Adipose tissue (tissue), 3 donors: ENCODE results near the gene PMM1. TPM values are rescaled to one million over a fixed set of nuclear protein-coding genes. Genes with fewer than 3 reads are reported as not detected.

ENCODE experiments used
- H3K27ac ChIP-seq: one replicate; pipeline ENCODE4 v1.5.1; 2013; ENCODE audit warnings: low read depth, low read length
- WGBS, 3 donors: extraction: QIAGEN DNeasy Blood & Tissue Kit; methylation state at CpG; one replicate each; pipeline ENCODE4 v1.1.7; 2013; 5-methylcytosine and 5-hydroxymethylcytosine counted together
- polyA plus RNA-seq, 3 donors: library from polyadenylated mRNA; stranded (reverse); fragments of 200-250 nt; gene quantifications; one replicate each; pipeline ENCODE4 v1.2.3, GENCODE V29; 2013
- donor health status: healthy with polysubstance abuse.
- donor health status: Bipolar disorder and iron deficiency.
- donor health status: healthy.

PMM1 gene
- polyA plus RNA-seq, 3 donors: 41.9 to 171 (median 68.4) TPM

DNA sequence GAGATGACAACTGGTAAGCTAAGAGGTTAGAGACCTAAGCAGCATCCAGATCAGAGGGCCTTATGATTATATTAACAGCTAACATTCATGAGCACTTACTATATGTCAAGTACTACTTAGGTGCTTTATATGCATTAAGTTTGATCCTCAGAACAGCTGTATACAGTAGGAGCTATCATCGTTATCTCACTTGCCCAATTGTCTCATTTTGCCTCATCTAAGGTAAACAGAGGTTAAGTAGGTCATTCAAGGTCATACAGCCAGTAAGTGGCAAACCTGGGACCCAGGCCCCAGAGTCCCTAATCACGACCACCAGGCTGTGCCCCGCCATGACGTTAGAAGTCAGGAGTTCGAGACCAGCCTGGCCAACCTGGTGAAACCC lies 40.8 kb downstream of the PMM1 start:
- no peak overlapping the region for H3K27ac ChIP-seq
- 80 to 93% (median 90%) methylated on average over 5 of the region's 5 CpGs for WGBS, 3 donors

DNA sequence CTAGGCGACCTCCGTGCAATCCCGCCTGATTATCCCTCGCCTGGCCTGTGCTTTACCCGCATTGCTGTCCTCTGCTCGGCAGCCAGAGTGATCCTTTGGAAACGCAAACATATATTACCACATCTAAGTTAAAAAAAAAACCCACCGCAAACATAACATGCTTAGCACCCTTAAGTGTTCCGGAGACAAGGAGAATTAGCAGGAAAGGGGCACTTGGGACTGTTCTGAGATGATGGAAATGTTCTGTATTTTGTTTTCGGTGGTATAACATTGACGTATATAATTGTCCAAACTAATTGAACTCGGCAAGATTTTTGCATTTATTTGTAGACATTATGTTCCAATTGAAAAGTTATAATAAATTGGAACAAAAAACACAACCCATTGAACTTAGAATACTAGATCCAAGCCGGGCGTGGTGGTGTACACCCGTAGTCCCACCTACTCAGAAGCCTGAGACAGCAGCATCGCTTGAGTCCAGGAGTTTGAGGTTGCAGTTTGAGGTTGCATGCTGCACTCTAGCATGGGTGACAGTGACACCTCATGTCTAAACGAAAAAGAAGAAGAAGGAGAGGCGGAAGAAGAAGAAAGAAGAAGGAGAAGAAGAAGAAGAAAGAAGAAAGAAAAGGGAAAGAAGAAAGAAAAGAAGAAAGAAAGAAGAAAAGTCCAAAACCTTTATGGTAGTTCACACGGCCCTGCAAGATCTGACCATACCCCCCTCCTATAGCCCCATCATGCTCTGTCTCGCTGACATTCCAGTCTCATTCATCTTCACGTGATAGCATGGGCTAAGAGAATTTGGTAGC lies 44.8 kb downstream of the PMM1 start:
- 18 to 25% (median 23%) methylated on average over 21 of the region's 21 CpGs for WGBS, 3 donors
- no peak overlapping the region for H3K27ac ChIP-seq

DNA sequence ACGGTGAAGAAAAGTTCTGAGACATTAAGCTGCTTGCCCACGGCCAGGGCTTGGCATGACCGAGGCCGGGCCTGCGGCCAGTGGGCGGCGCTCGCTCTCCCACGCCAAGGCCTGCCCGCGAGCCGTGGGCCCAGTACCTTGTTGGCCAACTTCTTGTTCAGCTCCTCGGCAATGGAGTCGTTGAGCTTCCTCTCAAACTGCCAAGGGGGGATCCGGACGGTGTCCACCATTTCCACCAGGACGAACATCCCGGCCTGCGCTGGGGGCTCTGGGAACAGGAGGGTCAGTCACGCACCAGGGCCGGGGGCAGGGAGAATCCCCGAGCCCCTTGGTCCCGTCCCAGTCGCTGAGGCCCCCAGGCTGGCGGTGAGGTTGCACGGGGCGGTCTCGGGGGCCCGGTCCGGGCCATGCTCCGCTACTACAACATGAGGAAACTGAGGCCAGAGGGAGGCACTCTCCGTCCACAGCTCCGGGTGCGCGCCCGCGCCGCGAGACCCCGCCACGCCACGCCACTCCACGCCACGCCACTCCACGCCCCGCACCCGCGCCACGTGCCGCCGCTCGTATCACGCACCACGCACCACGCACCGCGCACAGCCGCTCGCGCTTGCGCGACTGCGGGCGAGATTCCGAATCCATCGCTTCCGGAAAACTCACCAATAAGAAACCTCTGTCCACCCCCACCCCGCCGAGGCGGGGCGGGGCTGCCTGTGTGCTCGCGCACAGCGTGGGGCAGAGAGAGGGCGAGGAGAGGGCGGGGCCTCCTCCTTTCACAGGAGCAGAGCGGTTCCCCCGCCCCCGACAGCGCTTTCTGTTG lies 45.6 kb downstream of the PMM1 start, which contains the start of gene POLR3H:
TSS of gene POLR3H (minus strand) at position 617 of the 817 bp plus-strand sequence. CDS start at position 248, 369 bp downstream.
- WGBS, 3 donors: 0 to 1% (median 0%) methylated on average over 71 to 80 of the region's 80 CpGs
- H3K27ac ChIP-seq: peak within 1 kb of the TSS; percentile 42

DNA sequence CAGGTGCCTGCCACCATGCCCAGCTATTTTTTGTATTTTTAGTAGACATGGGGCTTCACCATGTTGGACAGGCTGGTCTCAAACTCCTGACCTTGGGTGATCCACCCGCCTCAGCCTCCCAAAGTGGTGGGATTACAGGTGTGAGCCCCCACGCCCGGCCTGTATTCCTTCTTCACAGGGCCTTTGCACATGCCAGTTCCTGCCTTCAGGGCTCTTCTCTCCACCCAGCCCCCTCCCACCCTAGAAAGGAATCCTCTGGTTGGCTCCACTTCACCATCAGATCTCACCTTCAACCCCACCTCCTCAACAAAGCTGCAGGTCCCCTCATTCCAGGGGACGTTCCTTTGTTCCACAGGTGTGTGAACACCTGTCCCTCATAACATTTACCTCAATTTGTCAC lies 47.4 kb downstream of the PMM1 start:
- no peak overlapping the region for H3K27ac ChIP-seq
- 86 to 98% (median 97%) methylated on average over 4 of the region's 4 CpGs for WGBS, 3 donors

DNA sequence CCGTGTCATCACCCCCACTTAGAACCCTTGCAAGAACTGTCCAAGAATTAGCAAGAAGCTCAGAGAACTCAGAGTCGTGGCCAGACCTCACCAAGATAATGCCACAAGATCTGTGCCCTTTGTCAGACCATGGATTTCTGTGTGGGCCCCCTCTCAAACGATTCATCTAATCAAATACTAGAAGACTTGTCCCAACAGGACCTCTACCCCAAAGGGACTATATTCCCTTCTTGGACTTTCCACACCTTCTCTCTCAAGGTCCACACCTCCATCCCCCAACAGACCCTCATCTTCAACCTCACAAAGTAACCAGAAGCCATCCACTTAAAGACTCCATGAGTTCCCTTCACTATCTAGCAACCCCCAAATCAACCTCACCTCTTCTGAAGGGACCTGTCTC lies 48.2 kb downstream of the PMM1 start:
- WGBS, 3 donors: 62 to 72% (median 68%) methylated on average over 3 of the region's 3 CpGs
- no peak overlapping the region for H3K27ac ChIP-seq

DNA sequence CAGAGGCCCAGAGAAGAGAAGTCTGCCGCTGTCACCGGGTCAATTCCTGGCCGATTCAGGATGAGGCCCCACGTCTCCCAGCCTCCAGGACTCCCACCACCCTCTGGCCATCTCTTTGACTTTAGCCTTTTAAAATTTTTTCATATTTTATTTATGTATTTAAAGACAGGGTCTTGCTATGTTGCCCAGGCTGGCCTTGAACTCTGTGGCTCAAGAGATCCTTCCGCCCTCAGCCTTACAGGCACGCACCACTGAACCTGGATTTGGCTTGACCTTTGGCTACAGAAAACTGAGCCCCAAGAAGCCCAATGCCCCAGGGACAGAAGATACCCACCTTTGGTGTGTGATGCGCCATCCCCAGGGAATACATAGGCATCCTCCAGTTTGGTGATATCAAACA lies 49.3 kb downstream of the PMM1 start:
- 90 to 97% (median 95%) methylated on average over 7 of the region's 7 CpGs for WGBS, 3 donors
- no peak overlapping the region for H3K27ac ChIP-seq

DNA sequence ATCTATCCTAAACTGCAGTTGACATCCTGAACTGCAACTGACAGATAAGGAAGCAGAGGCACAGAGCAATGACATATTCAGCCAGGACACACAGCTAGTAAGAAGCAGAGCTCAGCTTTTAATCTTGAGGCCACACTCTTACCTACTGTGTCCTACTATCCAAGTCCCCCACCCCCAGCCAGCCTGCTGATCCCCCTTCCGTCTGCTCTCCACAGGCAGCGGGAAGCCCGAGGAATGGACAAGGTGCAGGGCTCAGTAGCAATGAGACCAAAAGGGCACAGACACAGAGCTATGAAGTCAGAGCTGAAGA lies 49.7 kb downstream of the PMM1 start:
- H3K27ac ChIP-seq: no peak overlapping the region
- 89 to 93% (median 91%) methylated on average over 3 of the region's 3 CpGs for WGBS, 3 donors

DNA sequence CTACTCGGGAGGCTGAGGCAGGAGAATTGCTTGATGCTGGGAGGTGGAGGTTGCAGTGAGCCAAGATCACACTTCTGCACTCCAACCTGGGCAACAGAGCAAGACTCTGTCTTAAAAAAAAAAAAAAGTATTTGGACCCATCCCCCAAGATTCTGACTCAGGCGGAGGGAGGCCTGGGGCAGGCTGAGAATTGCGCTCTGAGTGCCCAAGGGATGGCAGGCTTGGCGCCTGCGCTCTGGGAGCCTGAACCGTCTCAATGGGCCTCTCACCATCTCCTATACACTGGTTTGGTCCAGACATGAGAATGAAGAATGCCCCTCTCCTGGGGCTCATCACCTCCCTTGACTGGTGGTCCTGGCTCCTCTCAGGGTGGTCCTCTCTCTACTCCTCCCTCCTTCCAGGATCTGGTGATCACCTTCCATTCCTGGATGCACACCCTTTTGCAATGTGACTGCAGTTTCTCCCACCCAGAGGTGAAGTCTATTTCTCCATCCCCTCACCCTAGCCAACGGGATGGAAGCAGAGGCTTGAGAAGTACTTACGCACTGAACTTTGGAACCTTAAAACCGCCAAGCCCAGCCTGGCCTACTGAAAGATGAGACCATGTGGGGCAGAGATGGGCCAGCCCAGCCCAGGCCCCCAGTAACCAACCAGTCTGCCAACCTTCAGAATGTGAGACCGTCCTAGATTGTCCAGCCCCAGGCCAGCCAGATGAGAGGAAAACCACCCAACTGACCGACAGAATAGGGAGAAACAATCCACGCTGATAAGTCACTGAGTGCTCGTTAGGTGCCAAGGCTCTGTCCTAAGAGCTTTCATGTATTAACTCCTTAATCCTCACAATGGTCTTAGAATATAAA lies 50.3 kb downstream of the PMM1 start:
- no peak overlapping the region for H3K27ac ChIP-seq
- 67 to 83% (median 75%) methylated on average over 13 of the region's 13 CpGs for WGBS, 3 donors

DNA sequence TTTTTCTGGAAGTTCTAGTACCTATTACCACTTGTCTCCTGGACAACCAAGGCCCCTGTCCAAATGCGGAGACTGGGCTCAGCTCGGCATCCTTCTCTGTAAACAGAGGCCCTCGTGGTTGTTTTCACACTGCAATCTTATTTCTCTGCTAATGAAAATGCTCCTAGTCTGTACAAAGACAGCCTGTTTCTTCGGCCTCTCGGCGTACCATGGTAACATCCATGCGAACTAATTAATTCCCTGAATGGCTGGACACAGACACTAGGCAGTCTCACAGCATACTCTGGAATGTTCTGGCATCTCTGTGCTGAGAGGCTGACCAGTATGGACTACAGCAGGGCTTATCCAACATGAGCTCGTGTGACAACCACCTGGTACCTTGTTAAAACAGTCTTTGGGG lies 51.1 kb downstream of the PMM1 start:
- no peak overlapping the region for H3K27ac ChIP-seq
- WGBS, 3 donors: 91 to 94% (median 93%) methylated on average over 8 of the region's 8 CpGs

DNA sequence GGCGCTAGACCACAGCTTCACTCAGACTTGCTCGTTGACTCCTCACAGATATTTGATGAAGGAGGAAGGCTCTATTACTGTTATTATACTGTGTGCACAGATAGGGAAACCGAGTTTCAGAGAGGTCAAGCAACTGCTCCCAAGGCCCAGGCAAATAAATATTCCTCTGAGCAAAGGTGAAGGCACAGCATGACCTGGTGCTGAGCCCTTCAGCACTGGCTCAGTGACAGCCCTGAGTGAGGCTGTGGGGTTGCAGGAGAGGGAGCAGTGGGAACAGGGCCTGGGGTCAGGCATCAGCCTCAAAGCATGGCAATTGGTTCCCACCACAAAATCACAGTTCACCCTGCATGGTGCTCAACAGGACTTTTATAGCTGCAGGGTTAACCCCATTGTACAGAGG lies 52.4 kb downstream of the PMM1 start:
- WGBS, 3 donors: 86 to 92% (median 89%) methylated on average over 3 of the region's 3 CpGs
- H3K27ac ChIP-seq: no peak overlapping the region

DNA sequence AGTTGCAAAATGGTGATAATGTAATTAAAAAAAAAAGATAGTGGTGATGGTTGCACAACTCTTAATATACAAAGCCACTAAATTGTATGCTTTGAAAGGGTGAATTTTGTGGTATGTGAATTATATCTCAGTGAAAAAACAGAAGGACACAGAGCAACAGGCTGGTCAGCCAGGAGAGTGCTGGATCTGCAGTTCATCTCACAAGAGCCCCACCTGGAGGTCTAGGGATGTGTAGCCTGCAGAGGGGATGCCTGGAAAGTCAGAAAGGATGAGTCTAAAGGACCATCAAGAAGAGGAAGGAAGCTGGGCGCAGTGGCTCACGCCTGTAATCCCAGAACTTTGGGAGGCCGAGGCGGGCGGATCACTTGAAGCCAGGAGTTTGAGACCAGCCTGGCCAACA lies 54.4 kb downstream of the PMM1 start:
- 61 to 92% (median 74%) methylated on average over 5 of the region's 5 CpGs for WGBS, 3 donors
- H3K27ac ChIP-seq: no peak overlapping the region

DNA sequence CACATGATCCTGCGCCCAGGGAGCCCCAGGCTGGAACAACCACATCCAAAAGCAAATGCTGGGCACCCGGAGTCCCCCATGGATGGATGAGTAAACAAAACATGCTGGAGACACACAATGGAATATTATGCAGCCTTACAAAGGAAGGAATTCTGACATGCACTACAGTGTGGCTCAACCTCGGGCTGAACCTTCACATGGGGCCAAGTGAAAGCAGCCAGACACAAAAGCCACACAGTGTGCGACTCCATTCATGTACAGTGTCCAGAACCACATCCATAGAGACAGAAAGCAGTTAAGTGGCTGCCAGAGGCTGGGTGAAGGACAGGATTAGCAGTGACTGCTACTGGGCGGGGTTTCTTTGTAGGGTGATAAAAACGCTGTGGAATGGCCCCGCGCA lies 55.4 kb downstream of the PMM1 start:
- WGBS, 3 donors: 88 to 94% (median 91%) methylated on average over 8 of the region's 8 CpGs
- no peak overlapping the region for H3K27ac ChIP-seq

DNA sequence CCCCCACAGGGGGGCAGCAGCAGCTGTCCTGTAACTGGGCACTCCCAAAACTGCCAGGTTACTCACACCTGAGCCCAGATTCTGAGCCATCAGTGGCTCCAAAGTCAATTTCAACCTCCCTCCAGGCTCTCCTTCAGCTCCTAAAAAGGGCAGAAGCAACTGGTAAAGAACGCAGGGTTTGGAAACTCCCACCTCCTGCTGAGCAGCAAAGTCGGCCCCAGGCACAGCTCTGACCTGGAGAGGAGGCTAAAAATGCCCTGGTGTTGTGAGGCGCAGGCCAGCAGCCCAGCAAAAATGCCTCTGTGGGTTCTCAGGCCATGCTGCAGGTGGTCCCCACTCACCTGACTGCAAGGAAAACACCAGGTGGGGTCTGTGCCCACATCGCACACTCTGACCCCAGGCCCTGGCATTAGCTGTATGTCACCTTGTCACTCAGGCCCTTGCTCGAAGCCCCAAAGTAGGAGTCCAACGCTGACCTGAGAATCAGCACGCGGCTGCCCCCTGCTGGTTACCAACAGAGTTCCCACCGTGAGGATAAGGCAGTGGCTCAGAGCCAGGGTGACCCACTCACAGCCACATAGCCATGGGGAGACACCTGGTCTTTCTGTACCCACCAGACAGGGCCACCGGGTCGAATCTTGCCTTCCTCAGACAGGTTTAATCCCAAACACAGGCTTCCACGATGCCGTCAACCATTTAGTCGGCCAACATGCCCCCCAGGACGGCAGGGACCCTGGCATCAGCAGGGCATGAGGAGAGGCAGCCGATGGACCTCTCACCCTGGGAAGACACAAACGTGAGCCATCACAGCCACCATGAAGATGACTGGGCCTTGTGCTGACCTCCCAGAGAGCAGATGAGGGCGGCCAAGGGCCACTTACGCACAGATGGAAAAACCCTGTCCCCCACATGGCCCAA lies 56.5 kb downstream of the PMM1 start:
- 56 to 66% (median 65%) methylated on average over 19 of the region's 19 CpGs for WGBS, 3 donors
- H3K27ac ChIP-seq: no peak overlapping the region

DNA sequence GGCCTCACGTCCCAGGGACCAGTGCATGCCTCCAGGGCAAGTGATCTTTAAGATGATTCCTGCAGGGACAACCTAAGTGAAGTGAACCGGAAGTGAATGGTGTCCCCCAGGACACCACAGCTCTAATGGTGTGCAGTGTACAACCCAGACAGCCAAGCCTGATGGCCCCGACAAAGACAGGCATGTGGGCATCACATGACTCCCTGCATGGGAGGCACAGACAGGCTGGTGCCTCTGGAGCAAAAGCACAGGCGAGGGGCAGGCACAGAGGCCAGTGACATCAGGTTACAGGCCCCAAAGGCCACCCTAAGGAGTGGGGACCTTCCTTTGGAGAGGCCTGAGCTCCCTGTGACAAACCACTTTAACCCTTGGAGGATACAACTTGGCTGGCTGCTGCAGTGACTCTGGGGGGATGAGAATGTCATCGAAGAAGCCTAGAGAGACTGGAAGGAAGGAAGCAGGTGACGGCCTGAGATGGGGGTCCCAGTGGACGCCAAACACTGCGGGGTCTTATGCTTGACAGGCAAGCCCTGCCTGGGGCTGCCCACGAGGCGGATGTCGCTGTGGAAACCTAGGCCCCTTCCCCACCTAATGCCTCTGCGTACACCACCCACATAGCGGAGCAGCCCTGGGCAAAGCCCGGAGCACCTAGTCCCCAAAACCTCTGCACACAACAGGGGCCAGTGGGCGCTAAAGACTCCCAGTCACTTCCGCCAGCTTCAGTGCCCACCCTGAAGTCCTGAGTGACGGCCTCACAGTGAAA lies 57.7 kb downstream of the PMM1 start:
- no peak overlapping the region for H3K27ac ChIP-seq
- 87 to 91% (median 88%) methylated on average over 17 of the region's 17 CpGs for WGBS, 3 donors

DNA sequence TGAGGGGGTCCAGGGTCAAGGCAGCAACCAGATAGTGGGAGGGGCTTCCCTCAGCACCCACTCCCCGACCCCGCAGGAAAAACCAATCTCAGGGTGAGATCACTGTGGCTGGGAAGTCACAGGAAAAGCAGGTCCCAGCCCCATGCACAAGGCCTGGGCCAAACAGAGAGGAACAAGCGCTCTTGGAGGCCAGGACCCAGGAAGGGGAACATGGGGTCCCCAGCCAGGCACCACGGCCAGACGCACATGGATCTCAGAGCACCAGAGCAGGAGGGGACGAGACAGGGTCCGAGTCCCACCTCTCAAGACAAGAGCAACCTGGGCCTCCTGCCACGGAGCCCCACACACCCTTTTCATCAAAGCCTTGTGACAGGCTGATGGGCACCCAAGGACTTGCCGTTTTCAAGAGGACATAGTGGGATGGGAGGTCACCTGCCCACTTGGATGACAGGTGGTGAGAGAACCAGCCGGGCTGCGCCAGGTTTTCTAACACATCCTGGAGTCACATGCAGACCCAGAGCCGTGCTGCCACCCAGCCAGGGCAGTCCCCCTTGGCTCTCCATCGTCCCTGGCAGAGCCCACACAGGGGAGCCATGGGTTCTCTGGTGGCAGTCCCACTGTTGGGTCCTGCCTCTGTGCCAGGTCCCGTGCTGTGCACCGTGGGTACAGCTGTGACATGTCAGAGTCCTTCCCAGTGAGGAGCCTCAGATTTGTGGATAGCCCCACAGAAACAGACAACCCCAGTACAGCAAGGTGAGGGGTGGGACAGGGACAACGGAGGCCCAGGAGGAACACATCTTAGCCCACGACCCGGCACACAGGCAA lies 58.5 kb downstream of the PMM1 start:
- 78 to 87% (median 81%) methylated on average over 18 of the region's 18 CpGs for WGBS, 3 donors

DNA sequence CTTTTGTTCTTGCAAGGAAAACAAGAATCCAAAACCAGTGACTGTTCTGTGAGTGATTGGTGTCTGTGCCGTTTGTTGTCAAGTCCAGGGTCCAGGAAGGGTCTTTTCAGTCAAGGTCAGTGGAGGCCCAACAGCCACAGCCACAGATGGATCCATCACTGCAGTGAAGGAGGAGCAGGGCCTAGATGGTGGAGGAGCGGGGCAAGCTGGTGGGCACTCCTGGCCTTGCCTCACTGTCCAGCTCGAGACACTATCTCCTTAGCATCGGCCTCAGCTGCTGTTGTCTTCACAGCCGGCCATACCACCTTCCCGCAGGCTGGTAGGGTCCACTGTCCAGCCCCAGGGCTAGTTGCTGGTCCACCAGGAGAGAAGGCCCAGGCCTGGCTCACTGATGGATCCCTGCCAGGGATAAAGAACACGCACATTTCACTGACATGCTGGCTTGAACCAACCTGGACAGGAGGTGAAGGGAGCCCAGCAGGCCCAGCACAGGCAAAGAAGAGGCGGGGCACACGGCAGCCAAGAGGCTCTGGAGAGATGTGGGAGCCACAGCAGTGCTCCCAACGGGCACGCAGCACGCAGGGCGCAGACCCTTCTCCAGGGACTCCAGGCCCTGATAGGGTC lies 60.6 kb downstream of the PMM1 start:
- no peak overlapping the region for H3K27ac ChIP-seq
- 74 to 84% (median 77%) methylated on average over 13 of the region's 13 CpGs for WGBS, 3 donors

More for the DNA sequence above, 58.5 kb downstream of the PMM1 start:
- no peak overlapping the region for H3K27ac ChIP-seq
